Measurements from ENCODE around the gene CDKN3. TPM values are rescaled to one million over a fixed set of nuclear protein-coding genes. Genes with fewer than 3 reads are reported as not detected.
A peak's percentile ranks its signal among the peaks of the same experiment; 100 is the strongest.
"Not testable (repeated sequence)": the region's sequence is repeated elsewhere in the genome, so short reads cannot be mapped to it uniquely, and the experiment has no call there.

CDKN3 gene
- total and polyA plus RNA-seq, 9 donors = 22.6 to 36.9 (median 31.1) TPM

DNA sequence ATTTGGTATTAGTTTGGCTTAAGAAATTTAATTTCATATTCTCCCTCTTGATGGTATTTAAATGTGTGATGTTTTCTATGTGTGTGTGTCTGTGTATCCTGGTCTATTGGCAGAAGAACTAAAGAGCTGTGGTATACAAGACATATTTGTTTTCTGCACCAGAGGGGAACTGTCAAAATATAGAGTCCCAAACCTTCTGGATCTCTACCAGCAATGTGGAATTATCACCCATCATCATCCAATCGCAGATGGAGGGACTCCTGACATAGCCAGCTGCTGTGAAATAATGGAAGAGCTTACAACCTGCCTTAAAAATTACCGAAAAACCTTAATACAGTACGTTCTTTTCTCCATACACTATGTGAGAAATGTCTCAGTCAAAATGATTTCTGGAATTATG is 14.6 kb downstream of the CDKN3 start:
- WGBS (ENCODE audit: insufficient coverage) = no CpG with 5 or more reads among the region's 3 CpGs
- peaks cover 36% of the 10 kb centered on the region for H3K36me3 ChIP-seq (ENCODE audit: control insufficient read depth, insufficient read depth, low read length)
- H3K9me3 ChIP-seq (replicated peaks; ENCODE audit: control insufficient read depth, low read depth, low read length) = no peaks in the 10 kb centered on the region
- DNase-seq = no peak
- H3K4me3 ChIP-seq (ENCODE audit: low read length) = no peak overlapping the region
- H3K4me1 ChIP-seq (ENCODE audit: control insufficient read depth, insufficient read depth, low read length) = no peaks in the 10 kb centered on the region
- no peaks in the 10 kb centered on the region for H3K27me3 ChIP-seq (ENCODE audit: control insufficient read depth, insufficient read depth, low read length)
- H3K27ac ChIP-seq (ENCODE audit: low read length) = no peak overlapping the region

GRCh38 chr14:54420478-54421142 is 23.8 kb downstream of the CDKN3 start:
- no peak overlapping the region for H3K4me3 ChIP-seq (ENCODE audit: low read length)
- peak; percentile 41 for DNase-seq
- H3K27ac ChIP-seq (ENCODE audit: low read length) = no peak overlapping the region
- H3K27me3 ChIP-seq (ENCODE audit: control insufficient read depth, insufficient read depth, low read length) = no peaks in the 10 kb centered on the region
- H3K9me3 ChIP-seq (replicated peaks; ENCODE audit: control insufficient read depth, low read depth, low read length) = no peaks in the 10 kb centered on the region
- H3K4me1 ChIP-seq (ENCODE audit: control insufficient read depth, insufficient read depth, low read length) = peaks cover 2% of the 10 kb centered on the region
- peaks cover 3% of the 10 kb centered on the region for H3K36me3 ChIP-seq (ENCODE audit: control insufficient read depth, insufficient read depth, low read length)
- 23% methylated on average over 3 of the region's 7 CpGs for WGBS (ENCODE audit: insufficient coverage)

DNA sequence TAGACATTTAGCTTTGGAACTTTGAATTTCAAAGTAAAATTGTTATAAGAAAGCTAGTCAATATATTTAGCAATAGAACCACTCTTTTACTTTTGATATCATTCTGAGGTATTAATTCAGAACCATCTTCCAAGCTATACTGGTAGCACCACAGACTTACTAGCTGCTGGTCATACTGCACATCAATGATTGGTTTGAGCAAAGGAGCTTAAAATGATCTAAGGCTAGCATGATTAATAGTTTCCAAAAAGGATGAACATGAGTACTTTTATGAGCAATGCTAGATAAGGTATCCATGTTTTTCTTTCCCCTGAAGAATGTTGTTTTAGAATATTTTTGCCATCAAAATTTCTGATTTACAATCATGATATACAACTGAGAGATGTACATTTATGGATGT is 27.2 kb downstream of the CDKN3 start:
- no peak for DNase-seq
- Histone ChIP-seq H3K9me3 (replicated peaks; ENCODE audit: control insufficient read depth, low read depth, low read length) (no peaks in the 10 kb centered on the region), H3K27me3 (ENCODE audit: control insufficient read depth, insufficient read depth, low read length) (no peaks in the 10 kb centered on the region), H3K4me3 (ENCODE audit: low read length) (no peak overlapping the region), H3K36me3 (ENCODE audit: control insufficient read depth, insufficient read depth, low read length) (peaks cover 11% of the 10 kb centered on the region), H3K4me1 (ENCODE audit: control insufficient read depth, insufficient read depth, low read length) (peaks cover 2% of the 10 kb centered on the region), H3K27ac (ENCODE audit: low read length) (no peak overlapping the region)

DNA sequence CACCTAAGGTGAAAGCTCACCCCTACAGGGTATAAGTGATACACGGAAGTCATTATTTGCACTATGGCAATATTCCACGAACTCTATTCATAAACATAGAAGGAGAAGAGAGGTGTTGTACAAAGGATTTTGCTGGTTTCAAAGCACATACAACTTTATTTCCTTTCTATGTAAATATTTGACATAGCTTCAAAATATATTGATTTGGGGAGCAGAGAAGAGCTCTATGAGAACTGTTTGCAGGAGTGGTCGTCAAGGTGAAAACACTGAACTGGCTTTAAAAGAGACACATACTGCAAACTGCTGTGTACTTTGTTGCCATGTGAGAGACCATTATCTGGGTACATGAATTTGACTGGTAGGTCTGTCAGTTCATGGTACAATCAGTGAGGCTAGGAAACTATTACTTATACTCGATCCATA is 27.7 kb downstream of the CDKN3 start:
- Histone ChIP-seq H3K4me1 (ENCODE audit: control insufficient read depth, insufficient read depth, low read length) (peaks cover 2% of the 10 kb centered on the region), H3K27ac (ENCODE audit: low read length) (no peak overlapping the region), H3K4me3 (ENCODE audit: low read length) (no peak overlapping the region), H3K36me3 (ENCODE audit: control insufficient read depth, insufficient read depth, low read length) (peaks cover 15% of the 10 kb centered on the region), H3K27me3 (ENCODE audit: control insufficient read depth, insufficient read depth, low read length) (no peaks in the 10 kb centered on the region), H3K9me3 (replicated peaks; ENCODE audit: control insufficient read depth, low read depth, low read length) (no peaks in the 10 kb centered on the region)
- no peak for DNase-seq
- WGBS (ENCODE audit: insufficient coverage) = 90% methylated on average over 2 of the region's 4 CpGs

- WGBS (ENCODE audit: insufficient coverage) = no CpG with 5 or more reads among the region's 2 CpGs
- no peak overlapping the region for H3K27ac ChIP-seq (ENCODE audit: low read length)
- no peaks in the 10 kb centered on the region for H3K9me3 ChIP-seq (replicated peaks; ENCODE audit: control insufficient read depth, low read depth, low read length)
- H3K4me3 ChIP-seq (ENCODE audit: low read length) = no peak overlapping the region
- H3K27me3 ChIP-seq (ENCODE audit: control insufficient read depth, insufficient read depth, low read length) = no peaks in the 10 kb centered on the region
- no peak for DNase-seq
- peaks cover 21% of the 10 kb centered on the region for H3K36me3 ChIP-seq (ENCODE audit: control insufficient read depth, insufficient read depth, low read length)
- peaks cover 2% of the 10 kb centered on the region for H3K4me1 ChIP-seq (ENCODE audit: control insufficient read depth, insufficient read depth, low read length)
Measured at GRCh38 chr14:54425068-54425467, 28.3 kb downstream of the CDKN3 start.

DNA sequence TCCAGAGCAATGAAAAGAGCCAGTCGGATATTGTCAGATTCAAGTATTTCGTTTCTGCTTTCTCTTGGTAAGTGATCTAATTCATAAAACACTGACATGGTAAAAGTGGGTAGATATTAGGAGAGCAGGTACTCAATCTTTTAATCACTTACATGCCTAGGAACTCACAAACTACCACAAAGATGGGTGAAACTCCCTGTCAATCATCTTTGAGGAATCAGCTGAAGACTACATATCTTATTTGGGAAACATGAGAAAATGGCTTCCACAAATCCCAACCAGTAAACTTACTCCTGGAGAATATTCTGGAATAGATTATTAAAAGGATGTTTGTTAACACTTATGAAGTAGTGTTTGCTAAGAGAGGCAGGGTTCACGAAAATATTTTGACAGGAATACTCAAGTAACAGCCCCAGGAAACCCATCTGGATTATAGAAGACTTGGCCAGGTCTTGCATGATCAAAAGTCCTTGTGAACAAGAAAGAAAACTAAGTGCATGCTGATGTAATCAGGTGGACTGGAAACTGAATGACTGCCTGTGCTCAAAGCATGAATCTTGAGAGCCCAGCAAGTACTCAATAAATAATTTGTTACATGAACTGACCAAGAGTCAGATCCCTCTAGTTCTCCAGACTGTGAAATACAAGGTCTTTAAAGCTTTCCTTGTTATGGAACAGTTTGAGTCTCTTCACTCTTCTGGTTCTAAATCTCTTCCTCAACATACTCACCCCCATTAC is 28.9 kb downstream of the CDKN3 start:
- no peaks in the 10 kb centered on the region for H3K4me1 ChIP-seq (ENCODE audit: control insufficient read depth, insufficient read depth, low read length)
- no peak for DNase-seq
- no peak overlapping the region for H3K4me3 ChIP-seq (ENCODE audit: low read length)
- no peak overlapping the region for H3K27ac ChIP-seq (ENCODE audit: low read length)
- WGBS (ENCODE audit: insufficient coverage) = 100% methylated on average over 1 of the region's 3 CpGs
- no peaks in the 10 kb centered on the region for H3K9me3 ChIP-seq (replicated peaks; ENCODE audit: control insufficient read depth, low read depth, low read length)
- peaks cover 23% of the 10 kb centered on the region for H3K36me3 ChIP-seq (ENCODE audit: control insufficient read depth, insufficient read depth, low read length)
- H3K27me3 ChIP-seq (ENCODE audit: control insufficient read depth, insufficient read depth, low read length) = no peaks in the 10 kb centered on the region

- Histone ChIP-seq H3K9me3 (replicated peaks; ENCODE audit: control insufficient read depth, low read depth, low read length) (no peaks in the 10 kb centered on the region), H3K27ac (ENCODE audit: low read length) (peak overlapping the region; percentile 73), H3K36me3 (ENCODE audit: control insufficient read depth, insufficient read depth, low read length) (peaks cover 27% of the 10 kb centered on the region), H3K4me1 (ENCODE audit: control insufficient read depth, insufficient read depth, low read length) (no peaks in the 10 kb centered on the region), H3K4me3 (ENCODE audit: low read length) (no peak overlapping the region), H3K27me3 (ENCODE audit: control insufficient read depth, insufficient read depth, low read length) (no peaks in the 10 kb centered on the region)
- DNase-seq = peak; percentile 34
- no CpG with 5 or more reads among the region's 3 CpGs for WGBS (ENCODE audit: insufficient coverage)
Measured at GRCh38 chr14:54427871-54428270, 31.1 kb downstream of the CDKN3 start.

DNA sequence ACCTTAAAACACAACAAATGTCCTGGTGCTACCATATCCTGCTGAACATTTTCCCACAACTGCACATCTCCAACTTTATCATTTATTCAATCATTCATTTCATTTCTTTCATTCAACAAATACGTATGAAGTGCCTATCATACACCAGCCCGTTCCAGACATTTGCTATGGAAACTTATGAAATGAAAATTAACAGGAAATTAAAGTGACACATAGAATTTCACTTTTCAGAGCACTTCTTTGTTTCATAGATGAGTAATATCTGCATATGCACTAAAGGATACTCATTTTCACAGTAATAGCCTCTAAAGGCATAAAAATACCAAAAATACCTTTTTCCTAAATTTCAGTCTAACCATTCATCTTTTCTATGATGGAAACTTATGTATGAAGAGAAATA is 31.7 kb downstream of the CDKN3 start:
- no peak overlapping the region for H3K4me3 ChIP-seq (ENCODE audit: low read length)
- H3K4me1 ChIP-seq (ENCODE audit: control insufficient read depth, insufficient read depth, low read length) = no peaks in the 10 kb centered on the region
- peak overlapping the region; percentile 73 for H3K27ac ChIP-seq (ENCODE audit: low read length)
- H3K9me3 ChIP-seq (replicated peaks; ENCODE audit: control insufficient read depth, low read depth, low read length) = no peaks in the 10 kb centered on the region
- no peak for DNase-seq
- WGBS (ENCODE audit: insufficient coverage) = no CpG with 5 or more reads among the region's 2 CpGs
- peaks cover 27% of the 10 kb centered on the region for H3K36me3 ChIP-seq (ENCODE audit: control insufficient read depth, insufficient read depth, low read length)
- H3K27me3 ChIP-seq (ENCODE audit: control insufficient read depth, insufficient read depth, low read length) = no peaks in the 10 kb centered on the region

GRCh38 chr14:54435500-54435981 is 38.7 kb downstream of the CDKN3 start:
- WGBS (ENCODE audit: insufficient coverage) = 73% methylated on average over 1 of the region's 4 CpGs
- Histone ChIP-seq H3K36me3 (ENCODE audit: control insufficient read depth, insufficient read depth, low read length) (peaks cover 8% of the 10 kb centered on the region), H3K4me1 (ENCODE audit: control insufficient read depth, insufficient read depth, low read length) (peaks cover 5% of the 10 kb centered on the region), H3K4me3 (ENCODE audit: low read length) (no peak overlapping the region), H3K27me3 (ENCODE audit: control insufficient read depth, insufficient read depth, low read length) (no peaks in the 10 kb centered on the region), H3K27ac (ENCODE audit: low read length) (no peak overlapping the region), H3K9me3 (replicated peaks; ENCODE audit: control insufficient read depth, low read depth, low read length) (no peaks in the 10 kb centered on the region)
- no peak for DNase-seq

GRCh38 chr14:54437954-54438353 is 41.1 kb downstream of the CDKN3 start:
- not testable (repeated sequence) for H3K27me3 ChIP-seq (ENCODE audit: control insufficient read depth, insufficient read depth, low read length); H3K36me3 ChIP-seq (ENCODE audit: control insufficient read depth, insufficient read depth, low read length); H3K9me3 ChIP-seq (replicated peaks; ENCODE audit: control insufficient read depth, low read depth, low read length); DNase-seq; H3K27ac ChIP-seq (ENCODE audit: low read length); H3K4me3 ChIP-seq (ENCODE audit: low read length)
- no CpG with 5 or more reads among the region's 4 CpGs for WGBS (ENCODE audit: insufficient coverage)
- H3K4me1 ChIP-seq (ENCODE audit: control insufficient read depth, insufficient read depth, low read length) = peaks cover 10% of the 10 kb centered on the region
